GM13976 (cell line): Measurements from ENCODE around the gene ASH1L.
"Not testable (repeated sequence)": the region's sequence is repeated elsewhere in the genome, so short reads cannot be mapped to it uniquely, and the experiment has no call there.

Source experiments
- DNase-seq: peaks from one replicate; pipeline ENCODE4 v3.0.0; 2012; ENCODE audit warnings: low spot score
- CTCF ChIP-seq: IDR thresholded peaks from 2 replicates; pipeline ENCODE4 v1.5.1; 2012; ENCODE audit warnings: borderline replicate concordance, mild to moderate bottlenecking; ENCODE audit not compliant: insufficient read depth; ENCODE audit errors: extremely low read depth, missing control alignments, control extremely low read depth
- in situ Hi-C: fragments of 300-500 bp; cut with MboI; formaldehyde crosslinking; loops from one replicate; pipeline ENCODE4 v1.12.0; 2022; ENCODE audit warnings: low sequenced_read_pairs, mixed read lengths, inconsistent platforms; ENCODE audit not compliant: unreplicated experiment

The ASH1L gene

GRCh38 chr1:155596864-155597263, 34.3 kb upstream of the ASH1L start:
- no peak for DNase-seq
- TF ChIP-seq CTCF = no peak
- in situ Hi-C loops = loop anchor here (25.0 kb wide), 1 partner anchor 260 kb away; no protein-coding TSS in a partner anchor

- in situ Hi-C loops = loop anchor here (25.0 kb wide), 1 partner anchor 259 kb away; no protein-coding TSS in a partner anchor
- not testable (repeated sequence) for DNase-seq
Observed at GRCh38 chr1:155595877-155596474, 33.4 kb upstream of the ASH1L start.

GRCh38 chr1:155591770-155592169, 29.2 kb upstream of the ASH1L start:
- peak; percentile 48 for TF ChIP-seq CTCF
- in situ Hi-C loops = loop anchor here (25.0 kb wide), 1 partner anchor 254 kb away; no protein-coding TSS in a partner anchor
- peak; percentile 67 for DNase-seq

GRCh38 chr1:155590516-155591247, 28.1 kb upstream of the ASH1L start:
- not testable (repeated sequence) for DNase-seq
- in situ Hi-C loops = loop anchor here (25.0 kb wide), 1 partner anchor 253 kb away; no protein-coding TSS in a partner anchor

GRCh38 chr1:155589282-155589681, 26.7 kb upstream of the ASH1L start:
- DNase-seq = not testable (repeated sequence)
- in situ Hi-C loops = loop anchor here (25.0 kb wide), 1 partner anchor 252 kb away; no protein-coding TSS in a partner anchor

GRCh38 chr1:155583846-155584245, 21.2 kb upstream of the ASH1L start:
- DNase-seq = not testable (repeated sequence)
- in situ Hi-C loops = loop anchor here (25.0 kb wide), 1 partner anchor 247 kb away; no protein-coding TSS in a partner anchor

GRCh38 chr1:155575608-155576007, 13.0 kb upstream of the ASH1L start:
- in situ Hi-C loops = loop anchor here (25.0 kb wide), 1 partner anchor 238 kb away; no protein-coding TSS in a partner anchor
- DNase-seq = not testable (repeated sequence)

- DNase-seq = no peak
- in situ Hi-C loops = no loop called here
- TF ChIP-seq CTCF = no peak
Observed at GRCh38 chr1:155574077-155574476, 11.5 kb upstream of the ASH1L start.

- no peak for DNase-seq
- no peak for TF ChIP-seq CTCF
- in situ Hi-C loops = no loop called here
Observed at GRCh38 chr1:155570593-155570990, 8.0 kb upstream of the ASH1L start.
